HCT116 (cell line): ENCODE data around the gene ATF7.

ENCODE experiments used
- ZNF274 ChIP-seq: fragments of 200-500 bp; sonication (Bioruptor generic); IDR thresholded peaks from 2 replicates; pipeline ENCODE4 v1.6.1; 2014; ENCODE audit warnings: mild to moderate bottlenecking, low read depth, low read length, inconsistent platforms
- TF ChIP-seq, protein P1 (sequence below), 3 experiments: fragments of 200-600 bp in 1 of 3; sonication (generic) in 1 of 3; IDR thresholded peaks in 2 of 3; conservative IDR thresholded peaks in 1 of 3; 2 replicates each; pipeline ENCODE4 v1.5.1; 2012 to 2017; ENCODE audit warnings: low read depth in 2 of 3, low read length in 2 of 3, antibody characterized with exemption in 1 of 3, borderline replicate concordance in 1 of 3, control low read depth in 1 of 3, mild to moderate bottlenecking in 1 of 3, mixed read lengths in 1 of 3, mixed run types in 1 of 3, moderate library complexity in 1 of 3; ENCODE audit not compliant: insufficient read depth in 1 of 3

DNA sequence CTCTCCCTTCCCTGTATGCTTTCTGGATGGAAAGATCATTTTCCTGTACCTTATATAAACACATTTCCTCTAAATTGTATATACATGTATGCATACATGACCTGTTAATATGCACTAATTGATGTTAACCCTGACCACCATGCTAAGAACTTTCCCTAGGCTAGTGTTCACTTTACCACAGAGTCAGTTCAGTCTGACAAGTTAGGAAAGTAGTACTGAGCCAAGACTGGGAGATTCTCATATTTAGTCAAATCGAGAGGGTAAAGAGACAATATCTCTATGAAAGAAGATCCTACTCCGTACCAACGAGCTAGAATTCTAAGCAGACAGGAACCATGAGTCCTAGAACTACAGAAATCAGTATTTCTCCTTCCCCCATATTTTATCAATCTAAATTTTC lies 36.8 kb downstream of the ATF7 start:
- TF ChIP-seq, protein P1, sequence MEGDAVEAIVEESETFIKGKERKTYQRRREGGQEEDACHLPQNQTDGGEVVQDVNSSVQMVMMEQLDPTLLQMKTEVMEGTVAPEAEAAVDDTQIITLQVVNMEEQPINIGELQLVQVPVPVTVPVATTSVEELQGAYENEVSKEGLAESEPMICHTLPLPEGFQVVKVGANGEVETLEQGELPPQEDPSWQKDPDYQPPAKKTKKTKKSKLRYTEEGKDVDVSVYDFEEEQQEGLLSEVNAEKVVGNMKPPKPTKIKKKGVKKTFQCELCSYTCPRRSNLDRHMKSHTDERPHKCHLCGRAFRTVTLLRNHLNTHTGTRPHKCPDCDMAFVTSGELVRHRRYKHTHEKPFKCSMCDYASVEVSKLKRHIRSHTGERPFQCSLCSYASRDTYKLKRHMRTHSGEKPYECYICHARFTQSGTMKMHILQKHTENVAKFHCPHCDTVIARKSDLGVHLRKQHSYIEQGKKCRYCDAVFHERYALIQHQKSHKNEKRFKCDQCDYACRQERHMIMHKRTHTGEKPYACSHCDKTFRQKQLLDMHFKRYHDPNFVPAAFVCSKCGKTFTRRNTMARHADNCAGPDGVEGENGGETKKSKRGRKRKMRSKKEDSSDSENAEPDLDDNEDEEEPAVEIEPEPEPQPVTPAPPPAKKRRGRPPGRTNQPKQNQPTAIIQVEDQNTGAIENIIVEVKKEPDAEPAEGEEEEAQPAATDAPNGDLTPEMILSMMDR (IDR thresholded peaks at IDR 0.05 in 2 of 3, conservative IDR thresholded peaks at IDR 0.05 in 1 of 3; ENCODE audit: borderline replicate concordance in 1 of 3, insufficient read depth in 1 of 3, low read depth in 2 of 3, low read length in 2 of 3) = no peak
- TF ChIP-seq ZNF274 = no peak
